ENCODE measurements around the gene THADA. TPM values are rescaled to one million over a fixed set of nuclear protein-coding genes. Genes with fewer than 3 reads are reported as not detected.

Gene THADA
- total RNA-seq, 1 donor from 2014 or later, result 19.4 TPM

GRCh38 chr2:43226955-43227829 lies 368.6 kb downstream of the THADA start:
- peaks cover 9% of the 10 kb centered on the region for H3K27me3 Mint-ChIP-seq (ENCODE audit: unreplicated experiment)
- peak; percentile 68 for DNase-seq (ENCODE audit: low spot score)
- no peaks in the 10 kb centered on the region for H3K9me3 Mint-ChIP-seq (ENCODE audit: unreplicated experiment)
- H3K4me3 Mint-ChIP-seq (ENCODE audit: unreplicated experiment), result peak overlapping the region; percentile 87
- H3K4me1 Mint-ChIP-seq (ENCODE audit: unreplicated experiment), result peaks cover 40% of the 10 kb centered on the region
- TF ChIP-seq CTCF (IDR thresholded peaks at IDR 0.05; ENCODE audit: unreplicated experiment), result peak; percentile 2
- peaks cover 13% of the 10 kb centered on the region for H3K36me3 Mint-ChIP-seq (ENCODE audit: low read depth, unreplicated experiment)
- H3K27ac Mint-ChIP-seq (ENCODE audit: unreplicated experiment), result peak overlapping the region; percentile 83

GRCh38 chr2:43226558-43226954 lies 369.3 kb downstream of the THADA start, which contains the start of gene ZFP36L2:
ZFP36L2 (minus strand) TSS chr2:43226606; CDS start chr2:43226315, 291 bp downstream.
- Mint-ChIP-seq H3K4me1 (ENCODE audit: unreplicated experiment) (peaks cover 43% of the 10 kb centered on the region), H3K4me3 (ENCODE audit: unreplicated experiment) (peak within 1 kb of the TSS; percentile 92)

GRCh38 chr2:43225788-43226557 lies 369.9 kb downstream of the THADA start:
- H3K9me3 Mint-ChIP-seq (ENCODE audit: unreplicated experiment), result no peaks in the 10 kb centered on the region
- H3K27ac Mint-ChIP-seq (ENCODE audit: unreplicated experiment), result peak overlapping the region; percentile 48
- peaks cover 43% of the 10 kb centered on the region for H3K4me1 Mint-ChIP-seq (ENCODE audit: unreplicated experiment)
- peaks cover 13% of the 10 kb centered on the region for H3K27me3 Mint-ChIP-seq (ENCODE audit: unreplicated experiment)
- no peak for TF ChIP-seq CTCF (IDR thresholded peaks at IDR 0.05; ENCODE audit: unreplicated experiment)
- DNase-seq (ENCODE audit: low spot score), result peak; percentile 67
- H3K36me3 Mint-ChIP-seq (ENCODE audit: low read depth, unreplicated experiment), result peaks cover 13% of the 10 kb centered on the region
- H3K4me3 Mint-ChIP-seq (ENCODE audit: unreplicated experiment), result peak overlapping the region; percentile 92

More at GRCh38 chr2:43226558-43226954, 369.3 kb downstream of the THADA start, which contains the start of gene ZFP36L2:
- peak; percentile 91 for DNase-seq (ENCODE audit: low spot score)
- Mint-ChIP-seq H3K9me3 (ENCODE audit: unreplicated experiment) (no peaks in the 10 kb centered on the region), H3K27ac (ENCODE audit: unreplicated experiment) (peak within 1 kb of the TSS; percentile 48), H3K27me3 (ENCODE audit: unreplicated experiment) (peaks cover 13% of the 10 kb centered on the region), H3K36me3 (ENCODE audit: low read depth, unreplicated experiment) (peaks cover 13% of the 10 kb centered on the region)
- TF ChIP-seq CTCF (IDR thresholded peaks at IDR 0.05; ENCODE audit: unreplicated experiment), result peak; percentile 10

GRCh38 chr2:43225093-43225787 lies 370.6 kb downstream of the THADA start:
- peaks cover 47% of the 10 kb centered on the region for H3K4me1 Mint-ChIP-seq (ENCODE audit: unreplicated experiment)
- DNase-seq (ENCODE audit: low spot score), result peak; percentile 28
- peak overlapping the region; percentile 92 for H3K4me3 Mint-ChIP-seq (ENCODE audit: unreplicated experiment)
- H3K9me3 Mint-ChIP-seq (ENCODE audit: unreplicated experiment), result no peaks in the 10 kb centered on the region
- no peak for TF ChIP-seq CTCF (IDR thresholded peaks at IDR 0.05; ENCODE audit: unreplicated experiment)
- H3K27ac Mint-ChIP-seq (ENCODE audit: unreplicated experiment), result no peak overlapping the region
- peaks cover 13% of the 10 kb centered on the region for H3K27me3 Mint-ChIP-seq (ENCODE audit: unreplicated experiment)
- H3K36me3 Mint-ChIP-seq (ENCODE audit: low read depth, unreplicated experiment), result peaks cover 13% of the 10 kb centered on the region
